ENCODE data around the gene ESRRG.

Gene ESRRG

DNA sequence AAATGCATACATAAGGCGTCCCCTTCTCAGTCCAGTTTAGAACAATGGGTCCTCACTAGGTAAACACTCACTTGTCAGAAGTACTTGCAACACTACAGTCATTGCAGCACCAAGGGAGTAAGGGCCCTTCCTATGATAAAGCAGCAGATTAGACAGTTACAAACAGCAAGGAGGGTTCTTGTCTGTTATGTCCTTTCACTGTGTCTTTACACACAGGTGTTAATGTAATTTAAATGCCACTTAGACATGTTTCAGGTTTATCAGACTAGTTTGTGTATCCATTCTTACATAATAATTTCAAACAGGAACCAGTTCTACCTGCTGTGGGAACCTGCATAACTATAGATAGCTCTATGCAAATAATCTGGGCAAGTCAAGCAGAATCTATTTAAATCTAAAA, 194.4 kb downstream of the ESRRG start:
- no peaks in the 10 kb centered on the region for H3K9me3 ChIP-seq (ENCODE audit: insufficient read depth, low read depth, low read length)
- TF ChIP-seq, protein P1, sequence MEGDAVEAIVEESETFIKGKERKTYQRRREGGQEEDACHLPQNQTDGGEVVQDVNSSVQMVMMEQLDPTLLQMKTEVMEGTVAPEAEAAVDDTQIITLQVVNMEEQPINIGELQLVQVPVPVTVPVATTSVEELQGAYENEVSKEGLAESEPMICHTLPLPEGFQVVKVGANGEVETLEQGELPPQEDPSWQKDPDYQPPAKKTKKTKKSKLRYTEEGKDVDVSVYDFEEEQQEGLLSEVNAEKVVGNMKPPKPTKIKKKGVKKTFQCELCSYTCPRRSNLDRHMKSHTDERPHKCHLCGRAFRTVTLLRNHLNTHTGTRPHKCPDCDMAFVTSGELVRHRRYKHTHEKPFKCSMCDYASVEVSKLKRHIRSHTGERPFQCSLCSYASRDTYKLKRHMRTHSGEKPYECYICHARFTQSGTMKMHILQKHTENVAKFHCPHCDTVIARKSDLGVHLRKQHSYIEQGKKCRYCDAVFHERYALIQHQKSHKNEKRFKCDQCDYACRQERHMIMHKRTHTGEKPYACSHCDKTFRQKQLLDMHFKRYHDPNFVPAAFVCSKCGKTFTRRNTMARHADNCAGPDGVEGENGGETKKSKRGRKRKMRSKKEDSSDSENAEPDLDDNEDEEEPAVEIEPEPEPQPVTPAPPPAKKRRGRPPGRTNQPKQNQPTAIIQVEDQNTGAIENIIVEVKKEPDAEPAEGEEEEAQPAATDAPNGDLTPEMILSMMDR (conservative IDR thresholded peaks at IDR 0.05; ENCODE audit: low read length): no peak
- no peak for TF ChIP-seq EZH2phosphoT487 (IDR thresholded peaks at IDR 0.05; ENCODE audit: borderline replicate concordance)
- no peaks in the 10 kb centered on the region for H3K4me1 ChIP-seq (ENCODE audit: insufficient read depth, low read length, poor library complexity, severe bottlenecking)
- H3K27me3 ChIP-seq (ENCODE audit: insufficient read depth, low read length, poor library complexity, severe bottlenecking): no peaks in the 10 kb centered on the region
- H3K9ac ChIP-seq (ENCODE audit: low read depth, low read length, poor library complexity, severe bottlenecking): no peak overlapping the region
- no peaks in the 10 kb centered on the region for H3K79me2 ChIP-seq (ENCODE audit: insufficient read depth, low read length)
- H2AFZ ChIP-seq (ENCODE audit: low read length): no peak overlapping the region
- H3K4me2 ChIP-seq (ENCODE audit: low read depth, low read length, poor library complexity, severe bottlenecking): no peak overlapping the region
- H3K9me2 ChIP-seq (replicated peaks; ENCODE audit: low read depth, low read length): no peaks in the 10 kb centered on the region
- H3K4me3 ChIP-seq (ENCODE audit: low read length, poor library complexity, severe bottlenecking): no peak overlapping the region
- no peaks in the 10 kb centered on the region for H3F3A ChIP-seq (ENCODE audit: low read depth)
- H4K20me1 ChIP-seq (ENCODE audit: insufficient read depth, low read length, poor library complexity, severe bottlenecking): no peaks in the 10 kb centered on the region
- H3K36me3 ChIP-seq (ENCODE audit: insufficient read depth, low read length): no peaks in the 10 kb centered on the region

DNA sequence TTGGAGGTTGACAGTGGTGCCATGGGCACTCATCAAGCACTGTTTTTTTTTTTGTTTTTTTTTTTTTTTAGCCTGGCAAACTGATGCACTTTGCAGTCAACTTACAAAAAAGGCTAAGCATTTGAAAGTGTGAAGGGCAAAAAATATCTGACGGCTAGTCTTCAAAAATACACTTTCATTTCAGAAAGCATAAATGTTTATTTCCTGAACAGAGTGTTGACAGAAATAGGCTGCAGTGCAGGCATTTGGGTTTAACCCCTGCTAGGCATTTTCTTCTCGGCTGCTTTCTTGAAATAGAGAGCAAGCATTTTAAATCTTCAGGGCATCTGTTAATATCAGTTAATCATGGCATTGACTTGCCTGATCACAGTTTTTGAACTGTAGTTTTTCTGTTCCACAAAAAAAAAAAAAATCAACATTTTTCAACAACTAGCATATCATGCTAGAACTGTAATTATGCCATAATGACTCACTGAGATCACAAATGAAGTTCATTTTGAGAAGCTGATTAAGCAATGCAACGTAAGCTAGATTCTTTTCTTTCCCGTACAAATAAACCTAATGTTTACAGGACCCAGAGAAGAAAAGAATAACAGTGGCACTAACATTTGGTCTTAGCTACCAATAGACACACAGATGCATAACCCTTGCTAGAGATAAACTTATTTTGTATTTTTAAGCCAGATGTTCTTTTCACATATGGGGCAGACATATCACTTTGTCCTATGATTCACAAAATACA, 199.6 kb downstream of the ESRRG start:
- no peak overlapping the region for H3K4me2 ChIP-seq (ENCODE audit: low read depth, low read length, poor library complexity, severe bottlenecking)

DNA sequence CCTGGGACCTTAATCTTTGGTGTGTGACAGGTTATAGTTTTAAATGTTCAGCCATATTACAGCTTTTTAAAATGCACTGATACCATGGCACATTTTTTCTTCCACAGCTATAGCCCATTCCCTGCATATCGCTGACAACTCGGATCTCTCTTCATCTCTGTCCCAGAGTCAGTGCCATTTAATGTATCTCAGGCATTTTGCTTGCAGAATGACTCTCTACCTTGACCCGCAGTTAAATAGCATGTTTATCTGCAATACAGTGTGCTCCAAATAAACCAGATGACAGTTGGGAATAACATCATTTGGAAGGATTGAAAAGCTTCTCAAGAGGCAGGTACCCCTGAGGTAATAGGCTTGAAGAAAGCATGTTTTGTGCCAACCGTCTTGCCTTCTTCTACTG, 200.2 kb downstream of the ESRRG start:
- H3K9me2 ChIP-seq (replicated peaks; ENCODE audit: low read depth, low read length): no peaks in the 10 kb centered on the region

More for the DNA sequence above, 199.6 kb downstream of the ESRRG start:
- Histone ChIP-seq H3K4me3 (ENCODE audit: low read length, poor library complexity, severe bottlenecking) (no peak overlapping the region), H4K20me1 (ENCODE audit: insufficient read depth, low read length, poor library complexity, severe bottlenecking) (no peaks in the 10 kb centered on the region), H3K27me3 (ENCODE audit: insufficient read depth, low read length, poor library complexity, severe bottlenecking) (no peaks in the 10 kb centered on the region), H3K4me1 (ENCODE audit: insufficient read depth, low read length, poor library complexity, severe bottlenecking) (no peaks in the 10 kb centered on the region), H3K79me2 (ENCODE audit: insufficient read depth, low read length) (no peaks in the 10 kb centered on the region), H3K9me3 (ENCODE audit: insufficient read depth, low read depth, low read length) (no peaks in the 10 kb centered on the region), H3F3A (ENCODE audit: low read depth) (no peaks in the 10 kb centered on the region), H2AFZ (ENCODE audit: low read length) (no peak overlapping the region), H3K9me2 (replicated peaks; ENCODE audit: low read depth, low read length) (no peaks in the 10 kb centered on the region), H3K36me3 (ENCODE audit: insufficient read depth, low read length) (no peaks in the 10 kb centered on the region), H3K9ac (ENCODE audit: low read depth, low read length, poor library complexity, severe bottlenecking) (no peak overlapping the region)
- TF ChIP-seq, protein P1 (conservative IDR thresholded peaks at IDR 0.05; ENCODE audit: low read length): no peak
- TF ChIP-seq EZH2phosphoT487 (IDR thresholded peaks at IDR 0.05; ENCODE audit: borderline replicate concordance): no peak

More for the DNA sequence above, 200.2 kb downstream of the ESRRG start:
- H3K36me3 ChIP-seq (ENCODE audit: insufficient read depth, low read length): no peaks in the 10 kb centered on the region
- no peaks in the 10 kb centered on the region for H3F3A ChIP-seq (ENCODE audit: low read depth)
- no peak overlapping the region for H3K4me3 ChIP-seq (ENCODE audit: low read length, poor library complexity, severe bottlenecking)
- no peak overlapping the region for H2AFZ ChIP-seq (ENCODE audit: low read length)
- no peak overlapping the region for H3K4me2 ChIP-seq (ENCODE audit: low read depth, low read length, poor library complexity, severe bottlenecking)
- no peaks in the 10 kb centered on the region for H4K20me1 ChIP-seq (ENCODE audit: insufficient read depth, low read length, poor library complexity, severe bottlenecking)
- no peak overlapping the region for H3K9ac ChIP-seq (ENCODE audit: low read depth, low read length, poor library complexity, severe bottlenecking)
- H3K9me3 ChIP-seq (ENCODE audit: insufficient read depth, low read depth, low read length): no peaks in the 10 kb centered on the region
- TF ChIP-seq, protein P1 (conservative IDR thresholded peaks at IDR 0.05; ENCODE audit: low read length): no peak
- TF ChIP-seq EZH2phosphoT487 (IDR thresholded peaks at IDR 0.05; ENCODE audit: borderline replicate concordance): no peak
- no peaks in the 10 kb centered on the region for H3K79me2 ChIP-seq (ENCODE audit: insufficient read depth, low read length)
- H3K4me1 ChIP-seq (ENCODE audit: insufficient read depth, low read length, poor library complexity, severe bottlenecking): no peaks in the 10 kb centered on the region
- no peaks in the 10 kb centered on the region for H3K27me3 ChIP-seq (ENCODE audit: insufficient read depth, low read length, poor library complexity, severe bottlenecking)

Data from Loucy (cell line).